Measurements from ENCODE around the gene TMEM145. TPM values are rescaled to one million over a fixed set of nuclear protein-coding genes. Genes with fewer than 3 reads are reported as not detected.

Gene TMEM145
- total RNA-seq, 1 donor from 2014 or later = 3.9 TPM

- TF ChIP-seq CTCF (IDR thresholded peaks at IDR 0.05; ENCODE audit: unreplicated experiment) = no peak
- no peak for DNase-seq (ENCODE audit: low spot score)
- Mint-ChIP-seq H3K27ac (ENCODE audit: unreplicated experiment) (no peak overlapping the region), H3K27me3 (ENCODE audit: unreplicated experiment) (peaks cover 16% of the 10 kb centered on the region), H3K36me3 (ENCODE audit: low read depth, unreplicated experiment) (peaks cover 35% of the 10 kb centered on the region), H3K9me3 (ENCODE audit: unreplicated experiment) (no peaks in the 10 kb centered on the region), H3K4me1 (ENCODE audit: unreplicated experiment) (peaks cover 12% of the 10 kb centered on the region), H3K4me3 (ENCODE audit: unreplicated experiment) (no peak overlapping the region)
Observed at GRCh38 chr19:42370626-42371175, 57.6 kb downstream of the TMEM145 start.

Small RNA genes lying within 50 kb of the gene (microRNA-seq; reads per million reads assigned to microRNA genes)
- gene MIR8077 (ENCODE audit: unreplicated experiment) = not detected

Other genes starting within 250 kb of the TMEM145 start
- gene GRIK5, start 243.1 kb upstream of the TMEM145 start, total RNA-seq (ENCODE audit: unreplicated experiment) = 18.4 TPM
- 19.7 TPM for gene ZNF574, start 237.1 kb upstream of the TMEM145 start, total RNA-seq (ENCODE audit: unreplicated experiment)
- 5.7 TPM for gene POU2F2, start 180.9 kb upstream of the TMEM145 start, total RNA-seq (ENCODE audit: unreplicated experiment)
- 27.1 TPM for gene DEDD2, start 95.6 kb upstream of the TMEM145 start, total RNA-seq (ENCODE audit: unreplicated experiment)
- gene ZNF526, start 93.0 kb upstream of the TMEM145 start, total RNA-seq (ENCODE audit: unreplicated experiment) = 13.9 TPM
- 54.4 TPM for gene GSK3A, start 70.7 kb upstream of the TMEM145 start, total RNA-seq (ENCODE audit: unreplicated experiment)
- gene ERF, start 58.2 kb upstream of the TMEM145 start, total RNA-seq (ENCODE audit: unreplicated experiment) = 109 TPM
- 85.7 TPM for gene CIC, start 44.1 kb upstream of the TMEM145 start, total RNA-seq (ENCODE audit: unreplicated experiment)
- gene PRR19, start 11.2 kb upstream of the TMEM145 start, total RNA-seq (ENCODE audit: unreplicated experiment) = 1.1 TPM
- gene PAFAH1B3, start 10.7 kb upstream of the TMEM145 start, total RNA-seq (ENCODE audit: unreplicated experiment) = 61.4 TPM
- 69.3 TPM for gene MEGF8, start 12.3 kb downstream of the TMEM145 start, total RNA-seq (ENCODE audit: unreplicated experiment)
- 4.1 TPM for gene CNFN, start 77.0 kb downstream of the TMEM145 start, total RNA-seq (ENCODE audit: unreplicated experiment)
- gene LIPE, start 114.1 kb downstream of the TMEM145 start, total RNA-seq (ENCODE audit: unreplicated experiment) = 5.5 TPM
- gene CXCL17, start 129.6 kb downstream of the TMEM145 start, total RNA-seq (ENCODE audit: unreplicated experiment) = not detected
- gene CEACAM1, start 215.2 kb downstream of the TMEM145 start, total RNA-seq (ENCODE audit: unreplicated experiment) = 9.3 TPM

All from endothelial cell (in vitro differentiated cells).